Peyer's patch (tissue), 4 donors: ENCODE results near the gene ANKH.
"Not testable (repeated sequence)": the region's sequence is repeated elsewhere in the genome, so short reads cannot be mapped to it uniquely, and the experiment has no call there.

Source experiments
- POLR2A ChIP-seq, 2 donors: fragments of 450-650 bp; IDR thresholded peaks; one replicate each; pipeline ENCODE4 v1.5.1; 2017; ENCODE audit warnings: antibody characterized with exemption in 2 of 2, mild to moderate bottlenecking in 2 of 2, moderate library complexity in 2 of 2
- TF ChIP-seq, protein P1 (sequence below), 6 experiments: fragments of 450-650 bp in 4 of 6; fragments of 200-600 bp in 2 of 6; sonication (generic) in 1 of 6; IDR thresholded peaks; one replicate each; pipeline ENCODE4 v1.5.1; 2017 to 2019; ENCODE audit warnings: antibody characterized with exemption in 6 of 6, mild to moderate bottlenecking in 3 of 6, moderate library complexity in 1 of 6

GRCh38 chr5:14817762-14818136, 53.8 kb downstream of the ANKH start:
- TF ChIP-seq, protein P1, sequence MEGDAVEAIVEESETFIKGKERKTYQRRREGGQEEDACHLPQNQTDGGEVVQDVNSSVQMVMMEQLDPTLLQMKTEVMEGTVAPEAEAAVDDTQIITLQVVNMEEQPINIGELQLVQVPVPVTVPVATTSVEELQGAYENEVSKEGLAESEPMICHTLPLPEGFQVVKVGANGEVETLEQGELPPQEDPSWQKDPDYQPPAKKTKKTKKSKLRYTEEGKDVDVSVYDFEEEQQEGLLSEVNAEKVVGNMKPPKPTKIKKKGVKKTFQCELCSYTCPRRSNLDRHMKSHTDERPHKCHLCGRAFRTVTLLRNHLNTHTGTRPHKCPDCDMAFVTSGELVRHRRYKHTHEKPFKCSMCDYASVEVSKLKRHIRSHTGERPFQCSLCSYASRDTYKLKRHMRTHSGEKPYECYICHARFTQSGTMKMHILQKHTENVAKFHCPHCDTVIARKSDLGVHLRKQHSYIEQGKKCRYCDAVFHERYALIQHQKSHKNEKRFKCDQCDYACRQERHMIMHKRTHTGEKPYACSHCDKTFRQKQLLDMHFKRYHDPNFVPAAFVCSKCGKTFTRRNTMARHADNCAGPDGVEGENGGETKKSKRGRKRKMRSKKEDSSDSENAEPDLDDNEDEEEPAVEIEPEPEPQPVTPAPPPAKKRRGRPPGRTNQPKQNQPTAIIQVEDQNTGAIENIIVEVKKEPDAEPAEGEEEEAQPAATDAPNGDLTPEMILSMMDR (IDR thresholded peaks at IDR 0.05): not testable (repeated sequence)
- TF ChIP-seq POLR2A (IDR thresholded peaks at IDR 0.05): not testable (repeated sequence)
